Suprapubic skin (tissue), 4 donors: ENCODE results near the gene UBXN10. TPM values are rescaled to one million over a fixed set of nuclear protein-coding genes. Genes with fewer than 3 reads are reported as not detected.

ENCODE experiments used
- DNase-seq, 2 donors: peaks; one replicate each; pipeline ENCODE4 v3.0.0-alpha.2; 2019; ENCODE audit warnings: low spot score in 2 of 2
- H3K27ac ChIP-seq: fragments of 200-600 bp; sonication (generic); one replicate; pipeline ENCODE4 v1.5.1; 2019
- H3K27me3 ChIP-seq: fragments of 200-600 bp; sonication (generic); one replicate; pipeline ENCODE4 v1.5.1; 2019
- H3K36me3 ChIP-seq: fragments of 200-600 bp; sonication (generic); one replicate; pipeline ENCODE4 v1.5.1; 2019
- H3K4me1 ChIP-seq: fragments of 200-600 bp; sonication (generic); one replicate; pipeline ENCODE4 v1.5.1; 2019
- H3K4me3 ChIP-seq: fragments of 200-600 bp; sonication (generic); one replicate; pipeline ENCODE4 v1.5.1; 2019; ENCODE audit warnings: mild to moderate bottlenecking
- H3K9me3 ChIP-seq: fragments of 200-600 bp; sonication (generic); one replicate; pipeline ENCODE4 v1.5.1; 2019
- CTCF ChIP-seq, 2 donors: fragments of 200-600 bp in 1 of 2; fragments of 450-650 bp in 1 of 2; sonication (generic) in 1 of 2; IDR thresholded peaks; one replicate each; pipeline ENCODE4 v1.5.1; 2016 to 2019; ENCODE audit warnings: antibody characterized with exemption in 2 of 2, mild to moderate bottlenecking in 1 of 2, moderate library complexity in 1 of 2
- EP300 ChIP-seq: sonication (generic); formaldehyde crosslinking; IDR thresholded peaks from one replicate; pipeline ENCODE4 v1.6.1; 2017; ENCODE audit warnings: antibody characterized with exemption
- POLR2A ChIP-seq, 2 donors: fragments of 450-650 bp; IDR thresholded peaks; one replicate each; pipeline ENCODE4 v1.6.1; 2017; ENCODE audit warnings: antibody characterized with exemption in 2 of 2, mild to moderate bottlenecking in 2 of 2, moderate library complexity in 2 of 2
- POLR2AphosphoS5 ChIP-seq, 3 donors: sonication (generic); formaldehyde crosslinking; IDR thresholded peaks; one replicate each; pipeline ENCODE4 v1.6.1; 2017; ENCODE audit warnings: antibody characterized with exemption in 3 of 3
- WGBS: methylation state at CpG from one replicate; pipeline ENCODE4 v1.1.5; 2018; 5-methylcytosine and 5-hydroxymethylcytosine counted together
- total RNA-seq, 4 donors: library from RNA; depleted of rRNA; stranded (reverse); fragments of >200 nt; gene quantifications; one replicate each; pipeline ENCODE4 v1.1.0, GENCODE V29; 2016

Gene UBXN10
- total RNA-seq, 4 donors from 2014 or later: 0.48 to 1.0 (median 0.68) TPM

GRCh38 chr1:20164694-20165202, 21.1 kb upstream of the UBXN10 start:
- TF ChIP-seq EP300 (no peak), POLR2AphosphoS5 (IDR thresholded peaks at IDR 0.05) (no peak), CTCF (IDR thresholded peaks at IDR 0.05) (no peak), POLR2A (IDR thresholded peaks at IDR 0.05) (no peak)
- H3K4me1 ChIP-seq: peaks cover 16% of the 10 kb centered on the region
- peaks cover 2% of the 10 kb centered on the region for H3K27me3 ChIP-seq
- no peak overlapping the region for H3K27ac ChIP-seq
- 66% methylated on average over 15 of the region's 15 CpGs for WGBS
- no peak for DNase-seq
- H3K4me3 ChIP-seq: no peak overlapping the region
- H3K36me3 ChIP-seq: no peaks in the 10 kb centered on the region
- H3K9me3 ChIP-seq: peaks cover 21% of the 10 kb centered on the region

GRCh38 chr1:20165522-20165951, 20.4 kb upstream of the UBXN10 start:
- peaks cover 16% of the 10 kb centered on the region for H3K4me1 ChIP-seq
- H3K9me3 ChIP-seq: peaks cover 13% of the 10 kb centered on the region

GRCh38 chr1:20166051-20166450, 19.8 kb upstream of the UBXN10 start:
- H3K36me3 ChIP-seq: no peaks in the 10 kb centered on the region
- H3K4me3 ChIP-seq: no peak overlapping the region
- no peak for DNase-seq
- WGBS: 34% methylated on average over 15 of the region's 17 CpGs
- TF ChIP-seq CTCF (IDR thresholded peaks at IDR 0.05) (no peak), POLR2AphosphoS5 (IDR thresholded peaks at IDR 0.05) (no peak), POLR2A (IDR thresholded peaks at IDR 0.05) (no peak), EP300 (no peak)
- H3K4me1 ChIP-seq: peaks cover 16% of the 10 kb centered on the region
- H3K9me3 ChIP-seq: peaks cover 8% of the 10 kb centered on the region
- peaks cover 2% of the 10 kb centered on the region for H3K27me3 ChIP-seq
- no peak overlapping the region for H3K27ac ChIP-seq

More at GRCh38 chr1:20165522-20165951, 20.4 kb upstream of the UBXN10 start:
- peaks cover 2% of the 10 kb centered on the region for H3K27me3 ChIP-seq
- H3K27ac ChIP-seq: no peak overlapping the region
- TF ChIP-seq CTCF (IDR thresholded peaks at IDR 0.05) (no peak), POLR2AphosphoS5 (IDR thresholded peaks at IDR 0.05) (no peak), EP300 (no peak), POLR2A (IDR thresholded peaks at IDR 0.05) (no peak)
- H3K36me3 ChIP-seq: no peaks in the 10 kb centered on the region
- H3K4me3 ChIP-seq: no peak overlapping the region
- 87% methylated on average over 16 of the region's 16 CpGs for WGBS
- DNase-seq: no peak

GRCh38 chr1:20167126-20167525, 18.8 kb upstream of the UBXN10 start:
- H3K9me3 ChIP-seq: peaks cover 4% of the 10 kb centered on the region
- peaks cover 2% of the 10 kb centered on the region for H3K27me3 ChIP-seq
- no peak for TF ChIP-seq EP300
- TF ChIP-seq POLR2AphosphoS5 (IDR thresholded peaks at IDR 0.05): no peak
- no peak for TF ChIP-seq POLR2A (IDR thresholded peaks at IDR 0.05)
- TF ChIP-seq CTCF (IDR thresholded peaks at IDR 0.05): no peak
- DNase-seq: no peak
- H3K4me3 ChIP-seq: no peak overlapping the region
- no peaks in the 10 kb centered on the region for H3K36me3 ChIP-seq
- WGBS: 90% methylated on average over 8 of the region's 8 CpGs
- H3K27ac ChIP-seq: no peak overlapping the region
- peaks cover 16% of the 10 kb centered on the region for H3K4me1 ChIP-seq

- 66% methylated on average over 9 of the region's 9 CpGs for WGBS
- Histone ChIP-seq H3K36me3 (no peaks in the 10 kb centered on the region), H3K4me1 (peaks cover 16% of the 10 kb centered on the region), H3K9me3 (no peaks in the 10 kb centered on the region), H3K27me3 (peaks cover 2% of the 10 kb centered on the region), H3K27ac (no peak overlapping the region), H3K4me3 (no peak overlapping the region)
- TF ChIP-seq POLR2A (IDR thresholded peaks at IDR 0.05): no peak
- TF ChIP-seq EP300: no peak
- no peak for TF ChIP-seq CTCF (IDR thresholded peaks at IDR 0.05)
- no peak for TF ChIP-seq POLR2AphosphoS5 (IDR thresholded peaks at IDR 0.05)
- no peak for DNase-seq
These were observed 17.1 kb upstream of the UBXN10 start for GRCh38 chr1:20168564-20169491.
